Astrocyte of the hippocampus (primary cell): ENCODE results near the gene C9.
"Not testable (repeated sequence)": the region's sequence is repeated elsewhere in the genome, so short reads cannot be mapped to it uniquely, and the experiment has no call there.

ENCODE experiments used
- DNase-seq: peaks from one replicate; pipeline ENCODE4 v3.0.0; 2011; ENCODE audit warnings: low read depth, low spot score

Gene C9

GRCh38 chr5:39373791-39374190 lies 9.5 kb upstream of the C9 start:
- no peak for DNase-seq

- no peak for DNase-seq
Measured at GRCh38 chr5:39371367-39371635, 7.0 kb upstream of the C9 start.

GRCh38 chr5:39370555-39371366 lies 6.5 kb upstream of the C9 start:
- DNase-seq: no peak

- no peak for DNase-seq
Measured at GRCh38 chr5:39369123-39369815, 5.0 kb upstream of the C9 start.

- DNase-seq: no peak
Measured at GRCh38 chr5:39368116-39368515, 3.8 kb upstream of the C9 start.

GRCh38 chr5:39367711-39368110 lies 3.4 kb upstream of the C9 start:
- no peak for DNase-seq

- DNase-seq: no peak
Measured at GRCh38 chr5:39363217-39363616, 1.1 kb downstream of the C9 start.

GRCh38 chr5:39362646-39363045 lies 1.6 kb downstream of the C9 start:
- DNase-seq: no peak

GRCh38 chr5:39361306-39361705 lies 3.0 kb downstream of the C9 start:
- no peak for DNase-seq

GRCh38 chr5:39360471-39361111 lies 3.7 kb downstream of the C9 start:
- no peak for DNase-seq

GRCh38 chr5:39356263-39356662 lies 8.0 kb downstream of the C9 start:
- DNase-seq: no peak

- DNase-seq: no peak
Measured at GRCh38 chr5:39355324-39355723, 9.0 kb downstream of the C9 start.

GRCh38 chr5:39353717-39354399 lies 10.4 kb downstream of the C9 start:
- DNase-seq: no peak

- no peak for DNase-seq
Measured at GRCh38 chr5:39352951-39353350, 11.3 kb downstream of the C9 start.

GRCh38 chr5:39352170-39352569 lies 12.1 kb downstream of the C9 start:
- no peak for DNase-seq

- no peak for DNase-seq
Measured at GRCh38 chr5:39349484-39349883, 14.8 kb downstream of the C9 start.

GRCh38 chr5:39342460-39342859 lies 21.8 kb downstream of the C9 start:
- no peak for DNase-seq

GRCh38 chr5:39341896-39342295 lies 22.4 kb downstream of the C9 start:
- DNase-seq: no peak

- DNase-seq: no peak
Measured at GRCh38 chr5:39340506-39340905, 23.8 kb downstream of the C9 start.

- DNase-seq: no peak
Measured at GRCh38 chr5:39337252-39337915, 26.9 kb downstream of the C9 start.

GRCh38 chr5:39334296-39334695 lies 30.0 kb downstream of the C9 start:
- not testable (repeated sequence) for DNase-seq

GRCh38 chr5:39333104-39333503 lies 31.2 kb downstream of the C9 start:
- no peak for DNase-seq
